IMR-90 (cell line): ENCODE results near the gene GALNT13. TPM values are rescaled to one million over a fixed set of nuclear protein-coding genes. Genes with fewer than 3 reads are reported as not detected.

ENCODE experiments used
- ATAC-seq: fragments of 200-7000 bp; cut with Tn5 transposase; 2 replicates; pipeline ENCODE4 v1.9.1; 2020; ENCODE audit warnings: low read depth, mild to moderate bottlenecking, moderate library complexity
- BruUV-seq: library from RNA; stranded (reverse); fragments of 400-500 nt; replicated peaks from 2 replicates; lab custom pipeline; 2021; lab: Mats Ljungman, UMichigan
- CTCF ChIA-PET: fragments of 300-600 bp; formaldehyde crosslinking; extraction: SDS; loops from one replicate; lab custom pipeline; 2021; ENCODE audit warnings: antibody characterized with exemption; lab: Yijun Ruan, JAX
- POLR2A ChIA-PET: fragments of 300-600 bp; sonication (Branson Sonifier 250); formaldehyde crosslinking; loops from one replicate; lab custom pipeline; 2022; ENCODE audit warnings: antibody characterized with exemption; ENCODE audit not compliant: unreplicated experiment; lab: Charles Lee
- DNase-seq: peaks from one replicate; pipeline ENCODE4 v3.0.0; 2013
- H2AFZ ChIP-seq: replicated peaks from 2 replicates; pipeline ENCODE3; 2013; ENCODE audit warnings: low read length, mild to moderate bottlenecking; ENCODE audit not compliant: poor library complexity
- H2AK5ac ChIP-seq: 2 replicates; pipeline ENCODE4 v1.6.1; 2013; ENCODE audit warnings: low read depth, low read length, inconsistent platforms
- H2AK9ac ChIP-seq: replicated peaks from 2 replicates; pipeline ENCODE3; 2013; ENCODE audit warnings: mild to moderate bottlenecking, low read depth, low read length, moderate library complexity; ENCODE audit not compliant: poor library complexity
- H2BK120ac ChIP-seq: 2 replicates; pipeline ENCODE4 v1.6.1; 2013; ENCODE audit warnings: low read depth, low read length, inconsistent platforms
- H2BK15ac ChIP-seq: 3 replicates; pipeline ENCODE4 v1.6.1; 2013; ENCODE audit warnings: low read depth, low read length, inconsistent platforms
- H2BK20ac ChIP-seq: 2 replicates; pipeline ENCODE4 v1.6.1; 2013; ENCODE audit warnings: low read depth, mild to moderate bottlenecking, inconsistent platforms, low read length, moderate library complexity
- H2BK5ac ChIP-seq: 2 replicates; pipeline ENCODE4 v1.6.1; 2013; ENCODE audit warnings: mild to moderate bottlenecking, low read depth, low read length, inconsistent platforms; ENCODE audit not compliant: poor library complexity, severe bottlenecking
- H3K14ac ChIP-seq: replicated peaks from 2 replicates; pipeline ENCODE4 v1.6.1; 2013; ENCODE audit warnings: low read depth, low read length, inconsistent platforms
- H3K18ac ChIP-seq: 2 replicates; pipeline ENCODE4 v1.6.1; 2013; ENCODE audit warnings: low read depth, low read length, control low read depth
- H3K23ac ChIP-seq: 2 replicates; pipeline ENCODE4 v1.6.1; 2013; ENCODE audit warnings: low read depth, low read length, inconsistent platforms
- H3K27ac ChIP-seq: 2 replicates; pipeline ENCODE4 v1.5.1; 2013; ENCODE audit warnings: mild to moderate bottlenecking, control low read depth, low read length; ENCODE audit not compliant: insufficient read depth
- H3K27me3 ChIP-seq: 2 replicates; pipeline ENCODE4 v1.6.1; 2013; ENCODE audit warnings: low read length; ENCODE audit not compliant: control insufficient read depth, insufficient read depth
- H3K36me3 ChIP-seq: 2 replicates; pipeline ENCODE4 v1.6.1; 2013; ENCODE audit warnings: low read length, mixed read lengths; ENCODE audit not compliant: control insufficient read depth, insufficient read depth
- H3K4ac ChIP-seq: 2 replicates; pipeline ENCODE4 v1.6.1; 2013; ENCODE audit warnings: low read depth, low read length, inconsistent platforms
- H3K4me1 ChIP-seq: 2 replicates; pipeline ENCODE4 v1.6.1; 2013; ENCODE audit warnings: low read length, mixed read lengths; ENCODE audit not compliant: control insufficient read depth, insufficient read depth
- H3K4me2 ChIP-seq: 2 replicates; pipeline ENCODE4 v1.6.1; 2013; ENCODE audit warnings: low read depth, mild to moderate bottlenecking, control low read depth, low read length, moderate library complexity
- H3K4me3 ChIP-seq: 2 replicates; pipeline ENCODE4 v1.5.1; 2013; ENCODE audit warnings: low read depth, mild to moderate bottlenecking, control low read depth, low read length, moderate library complexity; ENCODE audit not compliant: insufficient read depth
- H3K56ac ChIP-seq: 2 replicates; pipeline ENCODE4 v1.6.1; 2013; ENCODE audit warnings: low read length, inconsistent platforms; ENCODE audit not compliant: insufficient read depth; ENCODE audit errors: extremely low read depth
- H3K79me1 ChIP-seq, 2 experiments: 2 replicates each; pipeline ENCODE4 v1.6.1; 2013; ENCODE audit warnings: low read length in 2 of 2, inconsistent platforms in 1 of 2, low read depth in 1 of 2
- H3K9ac ChIP-seq: 2 replicates; pipeline ENCODE4 v1.6.1; 2013; ENCODE audit warnings: low read depth, low read length, control low read depth
- H3K9me1 ChIP-seq: 2 replicates; pipeline ENCODE4 v1.6.1; 2013; ENCODE audit warnings: low read length, inconsistent platforms; ENCODE audit not compliant: insufficient read depth
- H3K9me3 ChIP-seq: 2 replicates; pipeline ENCODE4 v1.6.1; 2013; ENCODE audit warnings: low read length; ENCODE audit not compliant: control insufficient read depth, insufficient read depth
- H4K20me1 ChIP-seq: 2 replicates; pipeline ENCODE4 v1.6.1; 2013; ENCODE audit warnings: low read length, inconsistent platforms; ENCODE audit not compliant: insufficient read depth
- H4K5ac ChIP-seq: 2 replicates; pipeline ENCODE4 v1.6.1; 2013; ENCODE audit warnings: mild to moderate bottlenecking, low read depth, low read length, control low read depth
- H4K8ac ChIP-seq, 2 experiments: 2 replicates each; pipeline ENCODE4 v1.6.1; 2013; ENCODE audit warnings: low read depth in 2 of 2, low read length in 2 of 2, control low read depth in 1 of 2, inconsistent platforms in 1 of 2
- H4K91ac ChIP-seq: 2 replicates; pipeline ENCODE4 v1.6.1; 2013; ENCODE audit warnings: low read depth, low read length, inconsistent platforms; ENCODE audit not compliant: insufficient read depth
- BHLHE40 ChIP-seq: fragments of 150-350 bp; IDR thresholded peaks from 2 replicates; pipeline ENCODE4 v1.6.1; 2016; ENCODE audit warnings: mild to moderate bottlenecking, low read depth, low read length
- CEBPB ChIP-seq: IDR thresholded peaks from 2 replicates; pipeline ENCODE4 v1.6.1; 2012; ENCODE audit warnings: low read depth, low read length, improper control_type of control experiment
- CHD1 ChIP-seq: IDR thresholded peaks from 2 replicates; pipeline ENCODE4 v1.6.1; 2012; ENCODE audit warnings: low read depth, low read length, improper control_type of control experiment
- CTCF ChIP-seq: conservative IDR thresholded peaks from 2 replicates; pipeline ENCODE4 v1.5.1; 2012; ENCODE audit warnings: mild to moderate bottlenecking, low read depth, low read length, improper control_type of control experiment
- ELK1 ChIP-seq: fragments of 150-350 bp; IDR thresholded peaks from 2 replicates; pipeline ENCODE4 v1.6.1; 2016; ENCODE audit warnings: low read depth, mild to moderate bottlenecking, low read length, moderate library complexity, borderline replicate concordance
- FOS ChIP-seq: fragments of 150-350 bp; IDR thresholded peaks from 2 replicates; pipeline ENCODE4 v1.6.1; 2016; ENCODE audit warnings: low read depth, low read length
- MAFK ChIP-seq: IDR thresholded peaks from 2 replicates; pipeline ENCODE4 v1.6.1; 2012; ENCODE audit warnings: low read depth, low read length, improper control_type of control experiment
- MAZ ChIP-seq: IDR thresholded peaks from 2 replicates; pipeline ENCODE4 v1.6.1; 2012; ENCODE audit warnings: low read depth, mild to moderate bottlenecking, low read length, improper control_type of control experiment, moderate library complexity, borderline replicate concordance
- MXI1 ChIP-seq: IDR thresholded peaks from 2 replicates; pipeline ENCODE4 v1.6.1; 2012; ENCODE audit warnings: low read depth, mild to moderate bottlenecking, low read length, moderate library complexity, borderline replicate concordance
- NFE2L2 ChIP-seq: fragments of 150-350 bp; IDR thresholded peaks from 2 replicates; pipeline ENCODE4 v1.6.1; 2016; ENCODE audit warnings: low read depth, mild to moderate bottlenecking, low read length
- POLR2A ChIP-seq: IDR thresholded peaks from 2 replicates; pipeline ENCODE4 v1.6.1; 2012; ENCODE audit warnings: mild to moderate bottlenecking, low read depth, low read length
- RAD21 ChIP-seq: IDR thresholded peaks from 2 replicates; pipeline ENCODE4 v1.6.1; 2012; ENCODE audit warnings: low read length, improper control_type of control experiment
- RCOR1 ChIP-seq: IDR thresholded peaks from 2 replicates; pipeline ENCODE4 v1.6.1; 2012; ENCODE audit warnings: mild to moderate bottlenecking, low read length, improper control_type of control experiment; ENCODE audit not compliant: insufficient replicate concordance
- RFX5 ChIP-seq: IDR thresholded peaks from 2 replicates; pipeline ENCODE4 v1.8.0; 2012; ENCODE audit warnings: low read depth, mild to moderate bottlenecking, low read length, moderate library complexity
- SMC3 ChIP-seq: fragments of 150-350 bp; IDR thresholded peaks from 2 replicates; pipeline ENCODE4 v1.6.1; 2016; ENCODE audit warnings: low read depth, mild to moderate bottlenecking, antibody characterized with exemption, low read length, moderate library complexity
- USF2 ChIP-seq: fragments of 150-350 bp; IDR thresholded peaks from 2 replicates; pipeline ENCODE4 v1.6.1; 2017; ENCODE audit warnings: mild to moderate bottlenecking, antibody characterized with exemption, low read length, low read depth
- WGBS, 2 experiments: methylation state at CpG; one replicate each; pipeline versions ENCODE4 v1.1.5 to v1.1.7; 2013; ENCODE audit warnings: missing lambda C conversion rate in 2 of 2; ENCODE audit not compliant: insufficient read length in 1 of 2; ENCODE audit errors: extremely low coverage in 2 of 2; 5-methylcytosine and 5-hydroxymethylcytosine counted together
- dilution Hi-C: fragments of 300-500 bp; cut with HindIII; formaldehyde crosslinking; loops from one replicate; pipeline ENCODE4 v1.14.3; 2018; ENCODE audit warnings: low sequenced_read_pairs; ENCODE audit not compliant: unreplicated experiment
- in situ Hi-C: fragments of 300-500 bp; cut with MboI; formaldehyde crosslinking; loops from 3 replicates; pipeline ENCODE4 v1.14.3; 2019; ENCODE audit warnings: low sequenced_read_pairs, inconsistent platforms, mixed read lengths
- intact Hi-C: fragments of 100-400 bp; cut with micrococcal nuclease; formaldehyde crosslinking; loops from 2 replicates; pipeline ENCODE4 v1.10.0; 2022
- polyA plus RNA-seq, 3 experiments: library from polyadenylated mRNA; depleted of rRNA; stranded (reverse); fragments of >200 nt; gene quantifications; 2 replicates each; pipeline ENCODE4 v1.2.3, GENCODE V29; 2012; ENCODE audit warnings: low replicate concordance in 1 of 3
- total RNA-seq: library from RNA; depleted of rRNA; stranded (reverse); fragments of >200 nt; gene quantifications from 2 replicates; pipeline ENCODE4 v1.2.3, GENCODE V29; 2012

Gene GALNT13
- total and polyA plus RNA-seq, 2 of the 4 experiments (the other 2 are of a cell fraction), result 0.03 TPM; not detected in 1

- Histone ChIP-seq H4K8ac (no peak overlapping the region), H3K36me3 (no peaks in the 10 kb centered on the region), H3K18ac (no peak overlapping the region), H3K4ac (no peak overlapping the region), H3K79me1 (no peaks in the 10 kb centered on the region), H4K5ac (no peak overlapping the region), H2BK120ac (no peak overlapping the region), H3K4me2 (no peak overlapping the region), H3K27ac (no peak overlapping the region), H3K14ac (no peak overlapping the region), H3K9ac (no peak overlapping the region), H3K23ac (no peak overlapping the region), H2AK9ac (no peak overlapping the region), H2AFZ (no peak overlapping the region), H2AK5ac (no peak overlapping the region), H3K9me3 (peaks cover 5% of the 10 kb centered on the region), H3K27me3 (no peaks in the 10 kb centered on the region), H4K91ac (no peak overlapping the region), H3K4me3 (no peak overlapping the region), H2BK15ac (no peak overlapping the region), H3K56ac (no peak overlapping the region), H2BK20ac (no peak overlapping the region), H3K4me1 (no peaks in the 10 kb centered on the region), H3K9me1 (no peaks in the 10 kb centered on the region), H4K20me1 (no peaks in the 10 kb centered on the region), H2BK5ac (no peak overlapping the region)
- no CpG with 5 or more reads among the region's 2 CpGs for WGBS, 2 experiments
- in situ Hi-C loops, result no loop called here
- ChIA-PET POLR2A (no interaction called here), CTCF (no interaction called here)
- DNase-seq (no peak), ATAC-seq (no peak)
- no TSS peak for BruUV-seq
- no peak for TF ChIP-seq MXI1
- no peak for TF ChIP-seq RFX5
- TF ChIP-seq CEBPB, result no peak
- TF ChIP-seq NFE2L2, result no peak
- TF ChIP-seq CHD1, result no peak
- no peak for TF ChIP-seq RAD21
- no peak for TF ChIP-seq MAZ
- no peak for TF ChIP-seq SMC3
- no peak for TF ChIP-seq ELK1
- TF ChIP-seq RCOR1, result no peak
- no peak for TF ChIP-seq FOS
- TF ChIP-seq POLR2A, result no peak
- no peak for TF ChIP-seq BHLHE40
- TF ChIP-seq CTCF, result no peak
- no peak for TF ChIP-seq MAFK
- TF ChIP-seq USF2, result no peak
- dilution Hi-C loops, result no loop called here
- intact Hi-C loops, result no loop called here
Observed at GRCh38 chr2:154093856-154094255, 222.1 kb downstream of the GALNT13 start.
